ENCODE results near the gene RASL12. TPM values are rescaled to one million over a fixed set of nuclear protein-coding genes. Genes with fewer than 3 reads are reported as not detected.
"Not testable (repeated sequence)": the region's sequence is repeated elsewhere in the genome, so short reads cannot be mapped to it uniquely, and the experiment has no call there.

Gene RASL12
- polyA plus RNA-seq, 3 donors, result not detected

- Histone ChIP-seq H3K79me2 (ENCODE audit: insufficient read depth, low read length) (no peaks in the 10 kb centered on the region), H2AFZ (ENCODE audit: insufficient read depth, low read depth, low read length, poor library complexity, severe bottlenecking) (no peak overlapping the region), H3K9me3 (replicated peaks in 1 of 2; ENCODE audit: control insufficient read depth in 1 of 2, insufficient read depth in 1 of 2, low read length in 2 of 2) (no peaks in the 10 kb centered on the region), H3K4me1 (ENCODE audit: control insufficient read depth in 1 of 2, insufficient read depth in 2 of 2, low read length in 2 of 2) (no peaks in the 10 kb centered on the region), H3K4me3 (replicated peaks in 1 of 3; ENCODE audit: low read depth in 2 of 3, low read length in 3 of 3) (no peak overlapping the region), H3K27me3 (ENCODE audit: control insufficient read depth in 2 of 2, insufficient read depth in 2 of 2, low read length in 2 of 2) (no peaks in the 10 kb centered on the region), H3K27ac (ENCODE audit: low read depth in 1 of 2, low read length in 2 of 2) (no peak overlapping the region), H3K36me3 (replicated peaks in 1 of 2; ENCODE audit: control insufficient read depth in 1 of 2, insufficient read depth in 2 of 2, low read length in 2 of 2) (peaks cover 25 to 37% of the 10 kb centered on the region in 2 donors), H4K20me1 (ENCODE audit: insufficient read depth, low read length) (no peaks in the 10 kb centered on the region), H3K4me2 (replicated peaks; ENCODE audit: extremely low read depth, low read length, poor library complexity, severe bottlenecking) (no peak overlapping the region), H3K9ac (ENCODE audit: insufficient read depth, low read length, poor library complexity, severe bottlenecking) (no peak overlapping the region)
- 84% methylated on average over 4 of the region's 5 CpGs for WGBS (ENCODE audit: insufficient coverage)
- Mint-ChIP-seq H3K4me1 (no peaks in the 10 kb centered on the region), H3K4me3 (no peak overlapping the region), H3K9me3 (no peaks in the 10 kb centered on the region), H3K27me3 (ENCODE audit: low read depth in 3 of 3) (peaks cover 0 to 2% (median 2%) of the 10 kb centered on the region in 3 donors), H3K36me3 (peaks cover 29 to 37% of the 10 kb centered on the region in 2 donors), H3K27ac (no peak overlapping the region)
- intact Hi-C loops (cut with micrococcal nuclease), result no loop called here
- no peak for TF ChIP-seq CTCF (IDR thresholded peaks at IDR 0.05)
- no peak for DNase-seq
Measured at GRCh38 chr15:65095011-65095746, 27.4 kb upstream of the RASL12 start.

- H3K27ac Mint-ChIP-seq, result peak overlapping the region in 1 of 7 donors; percentile 19
- intact Hi-C loops (cut with micrococcal nuclease), result no loop called here
- Histone ChIP-seq H3K4me2 (replicated peaks; ENCODE audit: extremely low read depth, low read length, poor library complexity, severe bottlenecking) (no peak overlapping the region), H4K20me1 (ENCODE audit: insufficient read depth, low read length) (no peaks in the 10 kb centered on the region), H3K27ac (ENCODE audit: low read depth in 1 of 2, low read length in 2 of 2) (no peak overlapping the region), H2AFZ (ENCODE audit: insufficient read depth, low read depth, low read length, poor library complexity, severe bottlenecking) (no peak overlapping the region), H3K36me3 (replicated peaks in 1 of 2; ENCODE audit: control insufficient read depth in 1 of 2, insufficient read depth in 2 of 2, low read length in 2 of 2) (peaks cover 21 to 30% of the 10 kb centered on the region in 2 donors), H3K79me2 (ENCODE audit: insufficient read depth, low read length) (no peaks in the 10 kb centered on the region), H3K9me3 (replicated peaks in 1 of 2; ENCODE audit: control insufficient read depth in 1 of 2, insufficient read depth in 1 of 2, low read length in 2 of 2) (no peaks in the 10 kb centered on the region), H3K4me3 (replicated peaks in 1 of 3; ENCODE audit: low read depth in 2 of 3, low read length in 3 of 3) (no peak overlapping the region), H3K4me1 (ENCODE audit: control insufficient read depth in 1 of 2, insufficient read depth in 2 of 2, low read length in 2 of 2) (no peaks in the 10 kb centered on the region), H3K9ac (ENCODE audit: insufficient read depth, low read length, poor library complexity, severe bottlenecking) (no peak overlapping the region), H3K27me3 (ENCODE audit: control insufficient read depth in 2 of 2, insufficient read depth in 2 of 2, low read length in 2 of 2) (no peaks in the 10 kb centered on the region)
- no peaks in the 10 kb centered on the region for H3K9me3 Mint-ChIP-seq
- TF ChIP-seq CTCF (IDR thresholded peaks at IDR 0.05), result no peak
- no peak for DNase-seq
- WGBS (ENCODE audit: insufficient coverage), result 88% methylated on average over 7 of the region's 14 CpGs
- H3K4me1 Mint-ChIP-seq, result no peaks in the 10 kb centered on the region
- H3K36me3 Mint-ChIP-seq, result peaks cover 23 to 31% of the 10 kb centered on the region in 2 donors
- no peak overlapping the region for H3K4me3 Mint-ChIP-seq
- peaks cover 0 to 2% (median 2%) of the 10 kb centered on the region in 3 donors for H3K27me3 Mint-ChIP-seq (ENCODE audit: low read depth in 3 of 3)
Measured at GRCh38 chr15:65094294-65094995, 26.7 kb upstream of the RASL12 start.

- H3K79me2 ChIP-seq (ENCODE audit: insufficient read depth, low read length); H2AFZ ChIP-seq (ENCODE audit: insufficient read depth, low read depth, low read length, poor library complexity, severe bottlenecking); H3K4me3 Mint-ChIP-seq; H3K4me3 ChIP-seq (replicated peaks in 1 of 3; ENCODE audit: low read depth in 2 of 3, low read length in 3 of 3); H4K20me1 ChIP-seq (ENCODE audit: insufficient read depth, low read length); DNase-seq; H3K4me1 Mint-ChIP-seq; H3K4me2 ChIP-seq (replicated peaks; ENCODE audit: extremely low read depth, low read length, poor library complexity, severe bottlenecking); H3K4me1 ChIP-seq (ENCODE audit: control insufficient read depth in 1 of 2, insufficient read depth in 2 of 2, low read length in 2 of 2); H3K27ac ChIP-seq (ENCODE audit: low read depth in 1 of 2, low read length in 2 of 2); H3K9me3 Mint-ChIP-seq; H3K9ac ChIP-seq (ENCODE audit: insufficient read depth, low read length, poor library complexity, severe bottlenecking); H3K27ac Mint-ChIP-seq; intact Hi-C loops (cut with micrococcal nuclease); H3K27me3 ChIP-seq (ENCODE audit: control insufficient read depth in 2 of 2, insufficient read depth in 2 of 2, low read length in 2 of 2); H3K27me3 Mint-ChIP-seq (ENCODE audit: low read depth in 3 of 3); H3K9me3 ChIP-seq (replicated peaks in 1 of 2; ENCODE audit: control insufficient read depth in 1 of 2, insufficient read depth in 1 of 2, low read length in 2 of 2): not testable (repeated sequence)
- peaks cover 14 to 23% of the 10 kb centered on the region in 2 donors for H3K36me3 ChIP-seq (replicated peaks in 1 of 2; ENCODE audit: control insufficient read depth in 1 of 2, insufficient read depth in 2 of 2, low read length in 2 of 2)
- H3K36me3 Mint-ChIP-seq, result peaks cover 18 to 25% of the 10 kb centered on the region in 2 donors
- over 99% methylated on average over 8 of the region's 13 CpGs for WGBS (ENCODE audit: insufficient coverage)
Measured at GRCh38 chr15:65093793-65094170, 26.0 kb upstream of the RASL12 start.

Data from CD14-positive monocyte (primary cell).